GM04503 (cell line): Measurements from ENCODE around the gene DOCK7.
"Not testable (repeated sequence)": the region's sequence is repeated elsewhere in the genome, so short reads cannot be mapped to it uniquely, and the experiment has no call there.

Source experiments
- DNase-seq: peaks from one replicate; pipeline ENCODE4 v3.0.0-alpha.2; 2012; ENCODE audit warnings: low read depth

Gene DOCK7

GRCh38 chr1:62612770-62613169 is 75.4 kb downstream of the DOCK7 start:
- DNase-seq = no peak

- DNase-seq = not testable (repeated sequence)
These were observed 77.6 kb downstream of the DOCK7 start for GRCh38 chr1:62610588-62610987.

DNA sequence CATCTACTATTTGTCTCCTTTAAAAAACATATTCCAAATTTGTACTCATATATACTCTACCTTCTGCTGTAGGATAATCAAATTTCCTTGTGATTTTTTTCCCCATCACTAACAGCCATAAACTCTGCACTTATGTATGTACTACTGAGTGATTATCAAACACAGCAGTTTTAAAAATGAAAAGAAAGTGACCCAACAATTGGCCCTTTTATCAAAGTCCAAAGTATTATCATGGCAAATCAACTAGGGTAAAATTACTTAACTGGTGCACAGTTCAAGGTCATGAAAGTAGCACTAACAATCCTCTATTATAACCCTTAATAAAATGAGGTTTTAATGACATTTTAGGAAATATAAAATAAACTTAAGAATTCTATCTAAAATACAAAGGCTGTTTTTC is 79.3 kb downstream of the DOCK7 start:
- no peak for DNase-seq

GRCh38 chr1:62601457-62601856 is 86.7 kb downstream of the DOCK7 start:
- DNase-seq = no peak

DNA sequence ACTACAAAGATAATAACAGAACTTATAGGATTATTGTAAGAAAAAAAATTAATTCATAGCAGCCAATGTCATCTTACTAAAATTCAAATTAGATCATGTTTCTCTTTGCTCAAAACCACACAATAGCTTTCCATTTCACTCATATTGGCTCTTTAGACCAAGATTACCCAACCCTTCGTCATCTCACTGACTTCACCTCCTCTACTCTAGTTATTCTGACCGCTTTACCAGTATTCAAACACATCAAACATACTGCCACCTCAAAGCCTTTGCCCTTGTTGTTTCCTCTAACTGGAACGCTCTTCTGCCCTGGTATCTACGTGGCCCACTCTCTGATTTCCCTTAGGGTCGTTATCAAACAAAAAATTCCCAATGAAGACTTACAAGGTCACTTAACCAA is 89.1 kb downstream of the DOCK7 start:
- DNase-seq = no peak

- DNase-seq = no peak
These were observed 90.9 kb downstream of the DOCK7 start, which contains the start of gene ANGPTL3 for GRCh38 chr1:62597281-62597680. ANGPTL3 (plus strand) TSS chr1:62597520; CDS start chr1:62597567, 47 bp downstream.

GRCh38 chr1:62595647-62596046 is 92.5 kb downstream of the DOCK7 start:
- no peak for DNase-seq

DNA sequence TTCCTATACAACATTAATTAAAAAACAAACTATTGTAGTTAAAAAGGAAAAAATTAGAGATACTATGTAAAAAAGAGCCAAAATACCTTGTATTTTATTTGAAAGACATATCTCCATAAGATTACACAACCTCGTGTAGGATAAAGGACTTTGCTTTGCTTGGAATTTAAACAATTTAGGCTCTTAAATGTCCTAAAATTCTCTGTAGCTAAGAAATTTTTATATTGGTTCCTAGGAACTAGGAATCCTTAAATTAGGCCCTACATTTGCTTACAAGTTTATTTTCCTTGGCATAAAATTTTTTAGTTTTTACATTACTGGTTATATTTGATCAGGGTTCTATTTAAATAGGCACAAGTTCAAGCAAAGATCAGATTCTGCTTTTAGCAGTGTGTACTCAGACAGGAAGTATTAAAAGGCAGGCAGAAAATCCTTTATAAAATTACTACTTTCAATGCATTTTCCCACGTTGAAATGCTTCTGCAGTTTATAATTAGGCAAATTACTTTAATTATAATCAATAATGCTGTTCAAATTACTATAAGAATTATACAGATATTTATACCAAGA is 94.3 kb downstream of the DOCK7 start:
- no peak for DNase-seq

DNA sequence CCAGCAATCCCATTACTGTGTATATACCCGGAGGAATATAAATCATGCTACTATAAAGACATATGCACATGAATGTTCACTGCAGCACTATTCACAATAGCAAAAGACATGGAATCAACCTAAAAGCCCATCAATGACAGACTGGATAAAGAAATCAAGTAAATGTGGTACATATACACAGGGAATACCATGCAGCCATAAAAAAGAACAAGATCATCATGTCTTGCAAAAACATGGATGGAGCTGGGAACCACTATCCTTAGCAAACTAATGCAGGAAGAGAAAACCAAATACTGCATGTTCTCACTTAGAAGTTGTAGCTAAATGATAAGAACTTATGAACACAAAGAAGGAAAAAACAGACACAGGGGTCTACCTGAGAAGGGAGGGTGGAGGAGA is 97.2 kb downstream of the DOCK7 start:
- no peak for DNase-seq

- DNase-seq = no peak
These were observed 97.8 kb downstream of the DOCK7 start for GRCh38 chr1:62590255-62590969.

DNA sequence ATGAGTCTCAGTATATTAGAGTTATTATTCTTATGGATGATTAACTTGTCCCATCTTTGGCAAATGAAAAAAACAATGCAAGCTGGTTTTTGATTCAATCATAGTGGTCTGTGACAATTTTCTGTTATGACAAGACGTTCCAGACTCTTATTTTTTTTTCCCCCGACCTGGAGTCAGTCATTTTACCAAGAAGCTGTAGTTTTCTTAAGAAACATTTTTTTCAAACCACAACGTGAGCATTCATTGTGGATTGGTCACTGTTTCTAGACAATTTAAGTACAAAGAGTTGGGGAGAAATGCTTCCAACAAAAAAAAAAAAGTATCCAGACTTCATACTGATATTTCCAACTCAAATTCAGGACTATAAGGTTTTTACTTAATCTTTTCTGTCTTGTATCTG is 98.9 kb downstream of the DOCK7 start:
- no peak for DNase-seq

GRCh38 chr1:62588000-62588399 is 100.2 kb downstream of the DOCK7 start:
- DNase-seq = no peak

- no peak for DNase-seq
These were observed 102.6 kb downstream of the DOCK7 start for GRCh38 chr1:62585469-62586155.

GRCh38 chr1:62573675-62574074 is 114.5 kb downstream of the DOCK7 start:
- DNase-seq = no peak

DNA sequence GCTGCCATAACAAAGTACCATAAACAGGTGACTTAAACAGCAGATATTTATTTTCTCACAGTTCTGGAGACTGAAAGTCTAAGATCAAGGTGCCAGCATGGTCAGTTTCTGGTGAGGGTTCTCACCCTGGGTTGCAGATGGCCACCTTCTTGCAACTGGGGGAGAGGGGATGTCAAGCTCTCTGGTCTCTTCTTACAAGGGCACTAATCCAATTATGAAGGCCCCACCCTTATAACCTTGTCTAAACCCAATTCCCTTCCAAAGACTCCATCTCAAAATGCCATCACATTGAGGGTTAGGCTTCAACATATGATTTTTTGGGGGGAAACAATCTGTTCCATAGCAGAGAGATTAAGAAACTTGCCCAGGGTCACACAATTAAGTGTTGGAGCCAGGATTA is 115.7 kb downstream of the DOCK7 start:
- no peak for DNase-seq

- not testable (repeated sequence) for DNase-seq
These were observed 116.7 kb downstream of the DOCK7 start for GRCh38 chr1:62571517-62571916.

DNA sequence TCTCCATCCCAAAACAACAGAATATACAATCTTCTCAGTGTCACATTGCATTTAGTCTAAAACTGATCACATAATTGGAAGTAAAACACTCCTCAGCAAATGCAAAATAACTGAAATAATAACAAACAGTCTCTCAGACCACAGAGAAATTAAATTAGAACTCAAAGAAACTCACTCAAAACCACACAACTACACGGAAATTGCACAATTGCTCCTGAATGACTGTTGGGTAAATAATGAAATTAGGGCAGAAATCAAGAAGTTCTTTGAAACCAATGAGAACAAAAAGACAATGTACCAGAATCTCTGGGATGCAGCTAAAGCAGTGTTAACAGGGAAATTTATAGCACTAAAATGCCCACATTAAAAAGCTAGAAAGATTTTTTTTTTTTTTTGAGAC is 120.3 kb downstream of the DOCK7 start:
- not testable (repeated sequence) for DNase-seq

- not testable (repeated sequence) for DNase-seq
These were observed 121.0 kb downstream of the DOCK7 start for GRCh38 chr1:62567182-62567581.

DNA sequence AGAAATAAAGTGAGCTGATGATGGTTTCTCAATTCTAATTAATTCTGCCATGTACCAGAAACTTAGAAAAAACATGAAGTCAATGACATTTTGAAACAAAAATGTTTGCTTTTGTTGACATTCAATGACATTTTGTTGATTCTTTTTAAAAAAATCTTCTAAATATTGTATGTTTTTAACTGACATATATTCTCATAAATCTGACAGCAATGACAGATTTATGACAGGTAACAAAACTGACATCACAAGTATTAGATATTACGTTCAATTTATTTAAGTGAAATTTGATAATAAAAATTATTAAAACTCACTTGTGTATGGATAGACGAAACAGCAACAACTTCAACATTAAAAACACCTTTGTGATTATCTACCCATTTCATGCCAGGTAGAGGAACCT is 126.9 kb downstream of the DOCK7 start:
- no peak for DNase-seq

DNA sequence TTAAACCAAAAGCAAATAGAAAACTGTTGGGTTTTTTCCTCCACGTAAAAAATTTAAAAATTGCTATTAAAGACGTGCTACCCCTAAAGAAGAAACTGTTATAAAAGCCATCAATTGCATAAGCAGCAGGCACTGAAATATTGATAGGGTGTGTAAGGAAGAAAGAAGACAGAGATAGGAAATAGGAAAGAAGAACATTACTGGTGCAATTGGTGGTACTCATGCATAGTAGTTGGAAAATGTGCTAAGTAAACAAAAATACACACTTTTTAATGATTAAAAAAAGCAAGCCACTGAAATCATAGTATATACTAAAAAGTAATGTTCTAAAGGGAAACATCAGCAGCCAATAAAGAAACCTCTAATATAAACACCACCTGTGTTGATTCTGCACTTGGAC is 143.6 kb downstream of the DOCK7 start:
- no peak for DNase-seq

DNA sequence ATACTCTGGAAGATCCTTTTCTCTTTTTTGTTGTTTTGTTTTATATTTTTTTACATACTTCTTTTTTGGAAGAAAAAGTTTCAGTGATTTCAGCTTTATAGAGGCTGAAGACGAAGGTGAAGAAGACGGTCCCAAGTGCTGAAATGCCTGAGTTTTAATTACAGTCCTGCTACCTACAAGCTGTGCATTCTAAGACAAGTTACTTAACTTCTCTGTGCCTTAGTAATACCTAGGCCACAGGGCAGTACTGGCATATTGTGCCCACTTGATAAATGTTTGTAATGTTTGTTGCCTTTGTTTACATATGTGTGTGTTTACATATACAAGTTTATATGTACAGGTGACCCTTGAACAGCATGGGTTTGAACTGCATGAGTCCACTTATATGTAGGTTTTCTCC is 147.1 kb downstream of the DOCK7 start:
- no peak for DNase-seq

DNA sequence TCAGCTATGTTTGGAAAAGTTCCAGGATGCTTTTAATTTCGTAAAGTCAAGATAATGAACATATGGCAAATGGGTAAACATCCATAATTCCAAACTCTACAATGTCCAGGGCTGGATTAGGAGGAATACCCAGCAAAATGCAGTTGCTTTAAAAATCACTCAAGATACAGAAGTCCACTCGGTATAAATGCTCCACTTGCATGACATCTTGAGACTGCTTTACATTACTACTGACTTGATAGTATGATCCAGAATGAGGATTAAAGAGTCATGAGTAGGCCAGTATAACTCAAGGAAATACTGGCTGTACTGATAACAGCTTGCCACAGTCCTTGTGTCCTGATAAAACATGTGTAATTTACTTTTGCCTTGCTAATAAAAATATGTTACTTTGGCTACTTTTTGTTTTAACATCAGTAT is 149.1 kb downstream of the DOCK7 start:
- DNase-seq = no peak

DNA sequence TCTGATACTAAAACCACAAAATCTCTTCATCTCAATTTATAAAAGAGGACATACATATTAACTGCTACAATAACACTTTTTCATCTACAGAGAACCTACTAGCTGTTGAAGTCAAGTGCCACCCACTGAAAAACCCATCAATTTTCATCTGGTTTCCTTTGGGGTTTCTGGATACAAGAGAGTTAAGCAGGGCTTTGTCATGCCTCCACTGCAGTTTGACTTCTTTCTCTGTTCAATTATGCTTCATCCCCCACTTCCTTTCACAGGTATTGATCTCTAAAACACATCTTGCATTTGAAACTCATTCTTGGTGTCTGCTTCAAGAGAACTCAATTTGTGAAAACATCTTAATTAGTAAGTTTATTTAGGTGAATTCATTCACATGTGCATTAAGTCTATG is 151.3 kb downstream of the DOCK7 start:
- no peak for DNase-seq
